Endothelial cell of umbilical vein (primary cell): ENCODE results near the gene GTF2F1. TPM values are rescaled to one million over a fixed set of nuclear protein-coding genes. Genes with fewer than 3 reads are reported as not detected.

Experiments used
- BruUV-seq: library from RNA; stranded (reverse); fragments of 400-500 nt; replicated peaks from 2 replicates; lab custom pipeline; 2021; lab: Mats Ljungman, UMichigan
- CTCF ChIA-PET: fragments of 300-600, 350-600 bp; sonication (Branson Sonifier 250); formaldehyde crosslinking; loops from one replicate; lab custom pipeline; 2021; ENCODE audit warnings: antibody characterized with exemption, inconsistent platforms; lab: Charles Lee
- POLR2A ChIA-PET: fragments of 300-600, 350-600 bp; sonication (Branson Sonifier 250); formaldehyde crosslinking; loops from one replicate; lab custom pipeline; 2021; ENCODE audit warnings: antibody characterized with exemption, inconsistent platforms; lab: Charles Lee
- DNase-seq: peaks from one replicate; pipeline ENCODE4 v3.0.0-alpha.2; 2011; ENCODE audit warnings: low read depth, low spot score
- FAIRE-seq: peaks from 2 replicates; lab custom pipeline; 2011; peaks lifted over from hg19 to GRCh38; lab: Jason Lieb, UNC
- H2AFZ ChIP-seq: 2 replicates; pipeline ENCODE4 v1.6.0; 2012; ENCODE audit warnings: low read depth, low read length, control low read depth, inconsistent platforms
- H3K27ac ChIP-seq: 2 replicates; pipeline ENCODE4 v1.5.1; 2011; ENCODE audit warnings: low read depth, mild to moderate bottlenecking, control low read depth, low read length, moderate library complexity; ENCODE audit not compliant: insufficient read depth
- H3K27me3 ChIP-seq, 2 experiments: 2 replicates each; pipeline versions ENCODE4 v1.6.0 to v1.6.1; 2011; ENCODE audit warnings: low read length in 2 of 2, mixed read lengths in 1 of 2; ENCODE audit not compliant: control insufficient read depth in 2 of 2, insufficient read depth in 2 of 2
- H3K36me3 ChIP-seq, 2 experiments: 2 replicates in 1 of 2; 3 replicates in 1 of 2; pipeline ENCODE4 v1.5.1; 2011; ENCODE audit warnings: low read length in 2 of 2, mild to moderate bottlenecking in 1 of 2, moderate library complexity in 1 of 2; ENCODE audit not compliant: control insufficient read depth in 2 of 2, insufficient read depth in 2 of 2; ENCODE audit errors: extremely low read depth in 1 of 2
- H3K4me1 ChIP-seq: 3 replicates; pipeline ENCODE4 v1.5.1; 2011; ENCODE audit warnings: mild to moderate bottlenecking, low read length; ENCODE audit not compliant: control insufficient read depth, insufficient read depth; ENCODE audit errors: extremely low read depth
- H3K4me2 ChIP-seq: 2 replicates; pipeline ENCODE4 v1.6.1; 2011; ENCODE audit warnings: low read length, control low read depth, mixed read lengths; ENCODE audit not compliant: insufficient read depth
- H3K4me3 ChIP-seq, 3 experiments: fragments of 200-600 bp in 1 of 3; sonication (generic), shearing (Covaris generic) in 1 of 3; replicated peaks in 1 of 3; 2 replicates each; pipeline ENCODE4 v1.5.1; 2011 to 2016; ENCODE audit warnings: control low read depth in 3 of 3, low read length in 3 of 3, mild to moderate bottlenecking in 2 of 3, inconsistent platforms in 1 of 3, low read depth in 1 of 3, moderate library complexity in 1 of 3; ENCODE audit not compliant: insufficient read depth in 1 of 3
- H3K79me2 ChIP-seq: 2 replicates; pipeline ENCODE4 v1.6.0; 2012; ENCODE audit warnings: low read length, inconsistent platforms; ENCODE audit not compliant: control insufficient read depth, insufficient read depth
- H3K9ac ChIP-seq: replicated peaks from 2 replicates; pipeline ENCODE3; 2011; ENCODE audit warnings: low read length, control low read depth; ENCODE audit not compliant: insufficient read depth; ENCODE audit errors: extremely low read depth
- H3K9me1 ChIP-seq: replicated peaks from 3 replicates; pipeline ENCODE4 v1.6.0; 2011; ENCODE audit warnings: mild to moderate bottlenecking, low read length; ENCODE audit not compliant: control insufficient read depth, insufficient read depth; ENCODE audit errors: extremely low read depth
- H3K9me3 ChIP-seq: replicated peaks from 2 replicates; pipeline ENCODE4 v1.5.1; 2012; ENCODE audit warnings: low read length, inconsistent platforms; ENCODE audit not compliant: control insufficient read depth, insufficient read depth
- H4K20me1 ChIP-seq: replicated peaks from 2 replicates; pipeline ENCODE3; 2011; ENCODE audit warnings: mild to moderate bottlenecking, low read length; ENCODE audit not compliant: control insufficient read depth, insufficient read depth; ENCODE audit errors: extremely low read depth
- EZH2 ChIP-seq: IDR thresholded peaks from 2 replicates; pipeline ENCODE4 v1.6.1; 2012; ENCODE audit warnings: borderline replicate concordance, low read depth, mild to moderate bottlenecking, moderate library complexity, low read length, inconsistent platforms; ENCODE audit not compliant: severe bottlenecking
- FOS ChIP-seq: IDR thresholded peaks from 2 replicates; pipeline ENCODE4 v1.6.1; 2011; ENCODE audit warnings: mild to moderate bottlenecking, low read length, moderate library complexity, borderline replicate concordance; ENCODE audit not compliant: insufficient read depth
- GATA2 ChIP-seq: IDR thresholded peaks from 2 replicates; pipeline ENCODE4 v1.7.0; 2011; ENCODE audit warnings: low read depth, mild to moderate bottlenecking, moderate library complexity, mixed read lengths, low read length; ENCODE audit not compliant: insufficient read length, insufficient read depth
- JUN ChIP-seq: IDR thresholded peaks from 2 replicates; pipeline ENCODE4 v1.6.1; 2011; ENCODE audit warnings: borderline replicate concordance, low read depth; ENCODE audit not compliant: insufficient read length, insufficient read depth
- MYC ChIP-seq: IDR thresholded peaks from one replicate; pipeline ENCODE4 v1.6.1; 2011; ENCODE audit warnings: mild to moderate bottlenecking, low read depth, low read length
- POLR2A ChIP-seq: IDR thresholded peaks from 2 replicates; pipeline ENCODE4 v1.6.1; 2012; ENCODE audit warnings: low read depth, mild to moderate bottlenecking, control low read depth, low read length
- POLR2AphosphoS5 ChIP-seq: IDR thresholded peaks from 2 replicates; pipeline ENCODE4 v1.6.1; 2012; ENCODE audit warnings: low read depth, mild to moderate bottlenecking, control low read depth, low read length, moderate library complexity; ENCODE audit not compliant: insufficient read depth
- dilution Hi-C: fragments of 300-500 bp; cut with MboI; formaldehyde crosslinking; loops from one replicate; pipeline ENCODE4 v1.15.0; 2019; ENCODE audit warnings: low sequenced_read_pairs; ENCODE audit not compliant: extremely low pct_ligation_motif_present
- intact Hi-C: fragments of 100-400 bp; cut with micrococcal nuclease; formaldehyde crosslinking; loops from one replicate; pipeline ENCODE4 v1.10.0; 2022
- polyA plus RNA-seq, 4 experiments: library from polyadenylated mRNA; depleted of rRNA in 3 of 4; stranded (reverse) in 3 of 4; unstranded in 1 of 4; fragments of >200 nt; gene quantifications; 2 replicates each; pipeline versions ENCODE4 v1.2.1 to v1.2.3, GENCODE V29; 2011 to 2012; ENCODE audit warnings: missing spikeins in 1 of 4
- total RNA-seq: library from RNA; stranded (reverse); gene quantifications from 2 replicates; pipeline ENCODE4 v1.2.3, GENCODE V29; 2021
- TF ChIP-seq, protein P1 (sequence below), 2 donors: IDR thresholded peaks; 1 replicate in 1 of 2; 2 replicates in 1 of 2; pipeline ENCODE4 v1.5.1; 2011; ENCODE audit warnings: low read length in 2 of 2, mild to moderate bottlenecking in 2 of 2, moderate library complexity in 2 of 2, control low read depth in 1 of 2, inconsistent platforms in 1 of 2, low read depth in 1 of 2; ENCODE audit not compliant: insufficient read depth in 1 of 2; ENCODE audit errors: extremely low read depth in 1 of 2
- TF ChIP-seq, protein P2 (sequence below): IDR thresholded peaks from 2 replicates; pipeline ENCODE4 v1.6.1; 2011; ENCODE audit not compliant: insufficient read depth, insufficient read length

Gene GTF2F1
- total and polyA plus RNA-seq, 2 donors (not counting 3 experiments of a cell fraction or from before 2014, with no cell fraction given), result 44.8 to 56.4 TPM

DNA sequence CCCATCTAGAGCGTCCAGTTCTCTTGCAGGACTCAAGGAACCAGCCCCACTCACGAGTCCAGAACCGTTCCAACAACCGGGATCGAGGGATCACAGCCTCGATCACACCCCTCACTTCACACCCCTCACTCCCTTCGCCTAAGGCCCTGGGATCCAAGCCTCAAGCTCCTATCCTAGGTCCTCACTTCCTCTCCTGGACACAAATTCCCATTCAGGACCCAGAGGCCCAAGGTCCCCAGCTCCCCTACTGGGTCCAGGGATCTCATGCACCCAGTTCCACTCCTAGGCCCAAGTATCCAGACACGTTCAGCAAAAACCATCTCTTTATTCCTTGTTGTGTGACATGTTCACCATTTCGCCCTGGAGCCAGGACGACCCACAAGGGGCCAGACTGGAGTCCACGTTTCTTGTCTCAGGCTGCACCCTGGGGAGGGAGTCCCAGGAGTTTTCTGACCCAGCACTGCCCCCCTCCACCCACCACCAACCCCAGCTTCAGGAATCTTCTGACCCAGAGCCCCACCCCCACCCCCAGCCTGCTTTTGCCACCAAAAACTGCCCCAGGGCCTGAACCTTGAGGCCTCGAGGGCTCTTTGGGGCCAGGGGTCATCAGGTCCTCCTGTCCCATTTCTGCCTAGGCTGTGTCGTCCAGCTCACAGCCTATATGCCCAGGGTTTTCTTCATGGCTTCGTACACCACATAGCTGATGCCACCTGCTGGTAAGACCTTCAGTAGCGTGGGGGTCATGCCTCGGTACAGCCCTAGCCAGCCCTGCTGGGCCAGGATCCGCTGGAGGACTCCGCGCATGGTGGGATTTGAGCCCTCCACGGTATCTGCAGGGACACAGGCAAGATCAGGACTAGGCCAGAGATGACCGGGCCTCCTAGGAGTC lies 33.0 kb upstream of the GTF2F1 start:
- Histone ChIP-seq H3K9me3 (no peaks in the 10 kb centered on the region), H3K9ac (no peak overlapping the region), H3K27me3 (no peaks in the 10 kb centered on the region), H2AFZ (peak overlapping the region; percentile 67), H3K27ac (no peak overlapping the region), H3K4me1 (peaks cover 8% of the 10 kb centered on the region), H3K4me3 (no peak overlapping the region), H3K36me3 (peaks cover 2 to 11% of the 10 kb centered on the region in 2 experiments), H4K20me1 (peaks cover 3% of the 10 kb centered on the region), H3K79me2 (peaks cover 33% of the 10 kb centered on the region), H3K4me2 (no peak overlapping the region), H3K9me1 (no peaks in the 10 kb centered on the region)
- intact Hi-C loops, result loop anchor here (1.0 to 10.0 kb wide), 6 partner anchors 33 to 309 kb away; partner anchors contain the start of genes CLPP, GPR108, GTF2F1 and TRIP10
- dilution Hi-C loops, result no loop called here
- CTCF ChIA-PET, result interaction anchor here (1.1 to 1.5 kb wide), 3 partner anchors 34 to 378 kb away, joined by 3 to 5 read pairs (median 3); partner anchors contain the start of gene SLC25A23
- TF ChIP-seq MYC, result no peak
- no peak for TF ChIP-seq POLR2AphosphoS5
- no peak for TF ChIP-seq GATA2
- no peak for TF ChIP-seq POLR2A
- TF ChIP-seq FOS, result no peak
- TF ChIP-seq, protein P1, sequence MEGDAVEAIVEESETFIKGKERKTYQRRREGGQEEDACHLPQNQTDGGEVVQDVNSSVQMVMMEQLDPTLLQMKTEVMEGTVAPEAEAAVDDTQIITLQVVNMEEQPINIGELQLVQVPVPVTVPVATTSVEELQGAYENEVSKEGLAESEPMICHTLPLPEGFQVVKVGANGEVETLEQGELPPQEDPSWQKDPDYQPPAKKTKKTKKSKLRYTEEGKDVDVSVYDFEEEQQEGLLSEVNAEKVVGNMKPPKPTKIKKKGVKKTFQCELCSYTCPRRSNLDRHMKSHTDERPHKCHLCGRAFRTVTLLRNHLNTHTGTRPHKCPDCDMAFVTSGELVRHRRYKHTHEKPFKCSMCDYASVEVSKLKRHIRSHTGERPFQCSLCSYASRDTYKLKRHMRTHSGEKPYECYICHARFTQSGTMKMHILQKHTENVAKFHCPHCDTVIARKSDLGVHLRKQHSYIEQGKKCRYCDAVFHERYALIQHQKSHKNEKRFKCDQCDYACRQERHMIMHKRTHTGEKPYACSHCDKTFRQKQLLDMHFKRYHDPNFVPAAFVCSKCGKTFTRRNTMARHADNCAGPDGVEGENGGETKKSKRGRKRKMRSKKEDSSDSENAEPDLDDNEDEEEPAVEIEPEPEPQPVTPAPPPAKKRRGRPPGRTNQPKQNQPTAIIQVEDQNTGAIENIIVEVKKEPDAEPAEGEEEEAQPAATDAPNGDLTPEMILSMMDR (IDR thresholded peaks at IDR 0.05; ENCODE audit: extremely low read depth in 1 of 2, insufficient read depth in 1 of 2, low read depth in 1 of 2, low read length in 2 of 2), result no peak
- TF ChIP-seq JUN, result no peak
- no peak for TF ChIP-seq EZH2
- TF ChIP-seq, protein P2, sequence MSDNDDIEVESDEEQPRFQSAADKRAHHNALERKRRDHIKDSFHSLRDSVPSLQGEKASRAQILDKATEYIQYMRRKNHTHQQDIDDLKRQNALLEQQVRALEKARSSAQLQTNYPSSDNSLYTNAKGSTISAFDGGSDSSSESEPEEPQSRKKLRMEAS, result no peak
- POLR2A ChIA-PET, result no interaction called here
- TSS peak; percentile 68 for BruUV-seq
- FAIRE-seq (no peak), DNase-seq (no peak)
